ENCODE results near the gene PPFIA2.

GRCh38 chr12:81417056-81417455 lies 342.1 kb downstream of the PPFIA2 start:
- TF ChIP-seq POLR2A (IDR thresholded peaks at IDR 0.05) (no peak), CTCF (IDR thresholded peaks at IDR 0.05) (no peak), POLR2AphosphoS5 (IDR thresholded peaks at IDR 0.05) (no peak), EP300 (IDR thresholded peaks at IDR 0.05) (no peak)

Data from suprapubic skin (tissue), 4 donors.